Aorta (tissue), 5 donors: ENCODE data around the gene CC2D2A. TPM values are rescaled to one million over a fixed set of nuclear protein-coding genes. Genes with fewer than 3 reads are reported as not detected.
A peak's percentile ranks its signal among the peaks of the same experiment; 100 is the strongest.

ENCODE experiments used
- ATAC-seq: fragments of 200-7000 bp; cut with Tn5 transposase; one replicate; pipeline ENCODE4 v1.9.1; 2022; ENCODE audit warnings: moderate library complexity; ENCODE audit not compliant: low FRiP score
- DNase-seq, 2 donors: peaks; one replicate each; pipeline ENCODE4 v3.0.0-alpha.2; 2020
- H3K27ac ChIP-seq, 2 donors: one replicate each; pipeline ENCODE4 v1.5.1; 2013; ENCODE audit warnings: low read length in 2 of 2, mild to moderate bottlenecking in 2 of 2, moderate library complexity in 2 of 2, control low read depth in 1 of 2, inconsistent platforms in 1 of 2, low read depth in 1 of 2
- H3K27me3 ChIP-seq, 2 donors: one replicate each; pipeline ENCODE4 v1.6.1; 2013; ENCODE audit warnings: control low read depth in 1 of 2, low read length in 1 of 2, mild to moderate bottlenecking in 1 of 2, moderate library complexity in 1 of 2; ENCODE audit not compliant: insufficient read depth in 2 of 2, control insufficient read depth in 1 of 2
- H3K36me3 ChIP-seq, 2 donors: one replicate each; pipeline ENCODE4 v1.6.1; 2013; ENCODE audit warnings: control low read depth in 1 of 2, low read length in 1 of 2, mild to moderate bottlenecking in 1 of 2; ENCODE audit not compliant: insufficient read depth in 2 of 2, control insufficient read depth in 1 of 2
- H3K4me1 ChIP-seq, 2 donors: one replicate each; pipeline ENCODE4 v1.6.1; 2013; ENCODE audit warnings: low read length in 2 of 2, control low read depth in 1 of 2, mild to moderate bottlenecking in 1 of 2, moderate library complexity in 1 of 2; ENCODE audit not compliant: insufficient read depth in 2 of 2, control insufficient read depth in 1 of 2
- H3K4me3 ChIP-seq, 2 donors: one replicate each; pipeline ENCODE4 v1.5.1; 2013; ENCODE audit warnings: low read length in 2 of 2, control low read depth in 1 of 2, mild to moderate bottlenecking in 1 of 2
- H3K9me3 ChIP-seq: one replicate; pipeline ENCODE4 v1.6.1; 2013; ENCODE audit warnings: mild to moderate bottlenecking, low read length; ENCODE audit not compliant: control insufficient read depth
- WGBS, 2 donors: extraction: QIAGEN DNeasy Blood & Tissue Kit; methylation state at CpG; one replicate each; pipeline ENCODE4 v1.1.7; 2013; 5-methylcytosine and 5-hydroxymethylcytosine counted together
- intact Hi-C, 2 donors: fragments of 100-400 bp; cut with DNase I; formaldehyde crosslinking; loops; one replicate each; pipeline versions ENCODE4 v1.14.2 to v1.15.0; 2022
- polyA plus RNA-seq, 2 donors: library from polyadenylated mRNA; stranded (reverse); fragments of 200-250 nt; gene quantifications; one replicate each; pipeline ENCODE4 v1.2.3, GENCODE V29; 2013
- total RNA-seq, 2 donors: library from RNA; stranded (reverse); fragmentation: NEBNext Ultra II Directional; extraction: Animal tissue kit (Norgen Biotek cat#: 25700); gene quantifications; one replicate each; pipeline ENCODE4 v1.2.1, GENCODE V29; 2021
- donor health status: healthy with polysubstance abuse.
- donor health status: Bipolar disorder and iron deficiency.
- donor health status: DM: no; HTN: no; CAD: no.
- donor health status: DM: no; HTN: no; CAD: no.
- donor health status: DM: yes; HTN: yes; CAD: no.

Gene CC2D2A
- total and polyA plus RNA-seq, 4 donors, result 26.4 to 41.9 (median 37.3) TPM

- ATAC-seq (peak; percentile 4), DNase-seq (no peak)
- Histone ChIP-seq H3K4me3 (no peak overlapping the region), H3K9me3 (no peaks in the 10 kb centered on the region), H3K27me3 (no peaks in the 10 kb centered on the region), H3K4me1 (peaks cover 10% of the 10 kb centered on the region in 2 donors), H3K27ac (no peak overlapping the region), H3K36me3 (no peaks in the 10 kb centered on the region)
- intact Hi-C loops, result loop anchor here in 1 of 2 donors (10.0 kb wide), 1 partner anchor 430 kb away; the partner anchor contains the start of gene CPEB2
- 96 to 97% methylated on average over 2 of the region's 2 CpGs for whole genome bisulfite sequencing, 2 donors
Measured at GRCh38 chr4:15434676-15435075, 35.0 kb upstream of the CC2D2A start.

DNA sequence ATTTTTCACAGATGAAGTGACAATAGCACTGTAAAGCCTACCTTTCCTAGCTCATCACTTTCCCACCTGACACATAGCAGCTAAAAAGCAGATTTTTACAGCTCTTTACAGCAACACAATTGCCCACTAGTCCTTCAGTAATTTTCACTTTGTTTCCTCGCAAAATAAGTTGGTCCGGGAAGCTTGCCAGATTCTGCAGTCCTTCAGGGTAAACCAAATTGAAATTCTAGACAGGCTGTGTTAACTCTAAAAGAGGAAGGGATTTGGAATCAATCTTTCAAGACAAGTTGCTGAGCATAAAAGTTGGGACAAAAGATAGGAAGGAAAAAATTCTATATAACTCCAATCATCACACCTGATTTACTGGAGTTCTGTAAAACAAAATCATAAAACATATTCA is 33.2 kb upstream of the CC2D2A start:
- H3K27me3 ChIP-seq, result no peaks in the 10 kb centered on the region
- WGBS, 2 donors, result 1 to 2% methylated on average over 2 of the region's 2 CpGs
- DNase-seq, result peak in 1 of 2 donors; percentile 63
- no peak for ATAC-seq
- intact Hi-C loops, result loop anchor here in 1 of 2 donors (10.0 kb wide), 1 partner anchor 432 kb away; the partner anchor contains the start of gene CPEB2
- no peaks in the 10 kb centered on the region for H3K36me3 ChIP-seq
- H3K4me3 ChIP-seq, result no peak overlapping the region
- H3K4me1 ChIP-seq, result peaks cover 10% of the 10 kb centered on the region in 2 donors
- H3K9me3 ChIP-seq, result no peaks in the 10 kb centered on the region
- no peak overlapping the region for H3K27ac ChIP-seq

DNA sequence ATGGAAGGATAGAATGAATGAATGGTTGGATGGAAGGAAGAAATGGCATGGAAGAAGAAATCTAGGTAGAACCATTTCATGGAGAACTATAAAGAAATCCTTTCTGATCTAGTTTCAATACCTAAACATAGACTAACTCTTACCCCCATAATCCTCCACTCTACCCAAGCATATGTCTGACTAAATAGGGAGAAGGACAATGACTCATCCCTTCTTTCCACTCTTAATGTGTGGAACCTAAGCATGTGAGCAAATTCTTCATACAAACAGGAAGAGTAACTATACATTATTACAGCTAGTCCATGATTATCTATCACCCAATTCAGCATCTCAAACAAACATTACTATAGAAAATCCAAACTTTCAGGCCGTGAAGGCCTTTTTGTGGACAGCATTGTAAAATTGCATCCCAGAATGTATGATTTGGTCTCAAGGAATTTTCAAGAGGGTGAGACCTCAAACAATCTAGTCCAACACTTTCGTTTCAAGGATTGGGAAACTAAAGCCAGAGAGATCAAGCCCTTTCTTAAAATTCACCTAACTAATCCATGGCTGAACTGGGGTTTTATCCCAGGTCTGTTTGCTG is 30.6 kb upstream of the CC2D2A start:
- Histone ChIP-seq H3K27ac (no peak overlapping the region), H3K4me1 (peaks cover 5 to 10% of the 10 kb centered on the region in 2 donors), H3K9me3 (no peaks in the 10 kb centered on the region), H3K36me3 (peaks cover 4 to 5% of the 10 kb centered on the region in 2 donors), H3K27me3 (no peaks in the 10 kb centered on the region), H3K4me3 (no peak overlapping the region)
- intact Hi-C loops, result loop anchor here in 1 of 2 donors (10.0 kb wide), 1 partner anchor 434 kb away; the partner anchor contains the start of gene CPEB2
- no peak for DNase-seq
- WGBS, 2 donors, result 78 to 80% methylated on average over 2 of the region's 2 CpGs
- ATAC-seq, result no peak

DNA sequence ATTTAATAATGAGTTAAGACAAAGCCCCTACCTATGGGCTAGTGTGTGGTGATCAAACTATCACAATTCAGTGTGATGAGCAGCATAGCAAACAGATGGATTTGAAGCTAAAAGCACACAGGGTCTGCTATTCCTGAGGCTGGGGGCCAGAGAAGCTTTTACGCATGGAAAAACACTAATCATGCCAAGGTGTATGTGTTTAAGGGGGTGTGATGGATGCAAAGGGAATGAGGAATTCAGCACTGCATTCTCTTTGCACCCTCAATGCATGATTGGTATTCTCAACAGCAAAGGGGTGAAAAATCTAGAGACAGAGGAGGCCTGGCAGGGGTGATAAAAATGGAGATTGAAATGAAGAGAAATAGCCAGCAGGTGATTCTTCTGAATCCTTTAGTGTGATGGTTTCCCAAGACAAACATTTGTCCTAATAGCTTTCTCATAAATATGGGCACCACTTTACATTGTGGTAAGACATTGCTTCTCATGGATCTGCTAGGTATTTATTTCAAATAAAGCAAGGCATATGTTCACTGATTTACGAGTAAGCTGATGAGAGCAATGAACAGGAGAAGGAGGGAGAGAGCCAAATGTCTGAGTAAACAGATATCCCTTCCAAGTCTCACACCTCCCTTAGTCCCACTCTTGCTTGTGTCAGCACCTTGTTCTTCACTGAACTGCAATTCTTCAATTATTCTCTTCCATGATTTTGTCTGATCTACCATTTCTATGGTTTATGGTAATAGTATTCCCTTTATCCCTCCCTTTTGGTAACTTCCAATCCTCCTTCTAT is 26.1 kb upstream of the CC2D2A start:
- Histone ChIP-seq H3K36me3 (peaks cover 4 to 5% of the 10 kb centered on the region in 2 donors), H3K4me3 (no peak overlapping the region), H3K9me3 (no peaks in the 10 kb centered on the region), H3K4me1 (peaks cover 0 to 3% of the 10 kb centered on the region in 2 donors), H3K27me3 (no peaks in the 10 kb centered on the region), H3K27ac (no peak overlapping the region)
- intact Hi-C loops, result no loop called here
- 75 to 76% methylated on average over 2 of the region's 2 CpGs for WGBS, 2 donors
- DNase-seq (no peak), ATAC-seq (no peak)

GRCh38 chr4:15444276-15444675 is 25.4 kb upstream of the CC2D2A start:
- H3K9me3 ChIP-seq, result no peaks in the 10 kb centered on the region
- peaks cover 0 to 3% of the 10 kb centered on the region in 2 donors for H3K4me1 ChIP-seq
- peaks cover 4 to 5% of the 10 kb centered on the region in 2 donors for H3K36me3 ChIP-seq
- WGBS, 2 donors, result 94 to 95% methylated on average over 7 of the region's 7 CpGs
- H3K27me3 ChIP-seq, result no peaks in the 10 kb centered on the region
- no peak overlapping the region for H3K27ac ChIP-seq
- intact Hi-C loops, result no loop called here
- no peak overlapping the region for H3K4me3 ChIP-seq
- no peak for DNase-seq
- no peak for ATAC-seq

- Histone ChIP-seq H3K9me3 (no peaks in the 10 kb centered on the region), H3K4me3 (no peak overlapping the region), H3K4me1 (peaks cover 0 to 3% of the 10 kb centered on the region in 2 donors), H3K36me3 (peaks cover 4 to 5% of the 10 kb centered on the region in 2 donors), H3K27me3 (no peaks in the 10 kb centered on the region), H3K27ac (no peak overlapping the region)
- WGBS, 2 donors, result 62 to 64% methylated on average over 4 of the region's 4 CpGs
- intact Hi-C loops, result no loop called here
- DNase-seq (no peak), ATAC-seq (no peak)
Measured at GRCh38 chr4:15444879-15445547, 24.7 kb upstream of the CC2D2A start.

- Histone ChIP-seq H3K4me3 (no peak overlapping the region), H3K4me1 (peaks cover 6 to 17% of the 10 kb centered on the region in 2 donors), H3K9me3 (no peaks in the 10 kb centered on the region), H3K27ac (peak overlapping the region; percentile 84 to 94), H3K36me3 (no peaks in the 10 kb centered on the region), H3K27me3 (no peaks in the 10 kb centered on the region)
- WGBS, 2 donors, result 0% methylated on average over 1 of the region's 1 CpG
- ATAC-seq, result peak; percentile 70
- intact Hi-C loops, result loop anchor here in 1 of 2 donors (10.0 kb wide), 2 partner anchors 127 to 427 kb away; no protein-coding TSS in a partner anchor
- no peak for DNase-seq
Measured at GRCh38 chr4:15451181-15451865, 18.4 kb upstream of the CC2D2A start.
